Body of pancreas (tissue), 4 donors: ENCODE data around the gene TNFAIP8L1. TPM values are rescaled to one million over a fixed set of nuclear protein-coding genes. Genes with fewer than 3 reads are reported as not detected.

Experiments
- ATAC-seq: fragments of 150-250 bp; one replicate; pipeline ENCODE4 v1.9.1; 2016
- DNase-seq, 4 donors: peaks; one replicate each; pipeline ENCODE4 v3.0.0-alpha.2; 2019
- H3K27ac ChIP-seq, 4 donors: fragments of 200-600 bp; sonication (generic); 1 replicate in 3 of 4; 2 replicates in 1 of 4; pipeline versions ENCODE4 v1.5.1 to v1.6.1; 2016 to 2019; ENCODE audit warnings: mild to moderate bottlenecking in 1 of 4, mixed read lengths in 1 of 4, moderate library complexity in 1 of 4
- H3K27me3 ChIP-seq, 2 donors: fragments of 200-600 bp; sonication (generic); one replicate each; pipeline ENCODE4 v1.6.0; 2016; ENCODE audit warnings: mild to moderate bottlenecking in 1 of 2
- H3K36me3 ChIP-seq, 2 donors: fragments of 200-600 bp; sonication (generic); replicated peaks in 1 of 2; 2 replicates each; pipeline ENCODE4 v1.5.1; 2016; ENCODE audit warnings: low read depth in 2 of 2; ENCODE audit not compliant: insufficient read depth in 1 of 2
- H3K4me1 ChIP-seq: fragments of 200-600 bp; sonication (generic); one replicate; pipeline ENCODE4 v1.6.0; 2016
- H3K4me3 ChIP-seq, 2 donors: fragments of 200-600 bp; sonication (generic); 1 replicate in 1 of 2; 2 replicates in 1 of 2; pipeline ENCODE4 v1.5.1; 2016 to 2019
- H3K9me3 ChIP-seq, 3 donors: fragments of 200-600 bp; sonication (generic); 1 replicate in 2 of 3; 2 replicates in 1 of 3; pipeline ENCODE4 v1.5.1; 2016
- CTCF ChIP-seq, 7 experiments: fragments of 450-650 bp in 4 of 7; fragments of 200-600 bp in 3 of 7; sonication (generic) in 3 of 7; IDR thresholded peaks; one replicate each; pipeline ENCODE4 v1.5.1; 2016 to 2019; ENCODE audit warnings: antibody characterized with exemption in 7 of 7
- POLR2A ChIP-seq, 3 donors: fragments of 450-650 bp; IDR thresholded peaks; one replicate each; pipeline ENCODE4 v1.6.1; 2016; ENCODE audit warnings: antibody characterized with exemption in 3 of 3, mild to moderate bottlenecking in 2 of 3
- WGBS, 2 donors: methylation state at CpG; one replicate each; pipeline ENCODE4 v1.1.5; 2017; 5-methylcytosine and 5-hydroxymethylcytosine counted together
- intact Hi-C: fragments of 100-400 bp; cut with DNase I; formaldehyde crosslinking; loops from one replicate; pipeline ENCODE4 v1.15.1; 2023
- total RNA-seq, 2 donors: library from RNA; depleted of rRNA; stranded (reverse); fragments of >200 nt; gene quantifications; one replicate each; pipeline ENCODE4 v1.1.0, GENCODE V29; 2016

TNFAIP8L1 gene
- total RNA-seq, 2 donors from 2014 or later = 3.4 to 5.3 TPM

GRCh38 chr19:4703671-4704316 lies 64.5 kb downstream of the TNFAIP8L1 start:
- ATAC-seq = no peak

GRCh38 chr19:4704317-4704673 lies 65.0 kb downstream of the TNFAIP8L1 start:
- Histone ChIP-seq H3K9me3 (no peaks in the 10 kb centered on the region), H3K4me3 (no peak overlapping the region), H3K36me3 (peaks cover 0 to 25% of the 10 kb centered on the region in 2 donors), H3K27me3 (no peaks in the 10 kb centered on the region), H3K4me1 (peaks cover 40% of the 10 kb centered on the region), H3K27ac (peak overlapping the region in 1 of 4 donors; percentile 79)
- DNase-seq = no peak
- TF ChIP-seq POLR2A (IDR thresholded peaks at IDR 0.05) (no peak), CTCF (IDR thresholded peaks at IDR 0.05) (no peak)
- 92 to 97% methylated on average over 7 to 9 of the region's 9 CpGs for WGBS, 2 donors
- intact Hi-C loops = no loop called here
- no peak for ATAC-seq

More at GRCh38 chr19:4703671-4704316, 64.5 kb downstream of the TNFAIP8L1 start:
- intact Hi-C loops = no loop called here
- Histone ChIP-seq H3K27ac (no peak overlapping the region), H3K9me3 (no peaks in the 10 kb centered on the region), H3K36me3 (peaks cover 0 to 25% of the 10 kb centered on the region in 2 donors), H3K4me3 (no peak overlapping the region), H3K4me1 (peaks cover 35% of the 10 kb centered on the region), H3K27me3 (no peaks in the 10 kb centered on the region)
- TF ChIP-seq POLR2A (IDR thresholded peaks at IDR 0.05) = no peak
- no peak for TF ChIP-seq CTCF (IDR thresholded peaks at IDR 0.05)
- WGBS, 2 donors = 91 to 92% methylated on average over 21 to 28 of the region's 28 CpGs
- no peak for DNase-seq

Other genes with a start within 250 kb of the TNFAIP8L1 start
- 10 to 100 TPM; 20.4 to 22.6 TPM for gene SH3GL1, start 239.0 kb upstream of the TNFAIP8L1 start, total RNA-seq
- 1 to 10 TPM; 3.4 to 6.3 TPM for gene CHAF1A, start 236.9 kb upstream of the TNFAIP8L1 start, total RNA-seq
- 100 to 1,000 TPM in 1 of 2 donors, 10 to 100 TPM in 1; 64.6 to 107 TPM for gene UBXN6, start 181.7 kb upstream of the TNFAIP8L1 start, total RNA-seq
- 10 to 100 TPM; 24.9 to 33.6 TPM for gene HDGFL2, start 167.2 kb upstream of the TNFAIP8L1 start, total RNA-seq
- gene PLIN4, start 121.0 kb upstream of the TNFAIP8L1 start, total RNA-seq = 100 to 1,000 TPM in 1 of 2 donors, 10 to 100 TPM in 1; 18.9 to 125 TPM
- 100 to 1,000 TPM in 1 of 2 donors, 10 to 100 TPM in 1; 72.9 to 132 TPM for gene PLIN5, start 104.3 kb upstream of the TNFAIP8L1 start, total RNA-seq
- gene LRG1, start 99.5 kb upstream of the TNFAIP8L1 start, total RNA-seq = 10 to 100 TPM in 1 of 2 donors, 1 to 10 TPM in 1; 8.8 to 21.1 TPM
- gene SEMA6B, start 79.8 kb upstream of the TNFAIP8L1 start, total RNA-seq = 10 to 100 TPM in 1 of 2 donors, 1 to 10 TPM in 1; 6.0 to 11.5 TPM
- gene MYDGF, start 30.8 kb downstream of the TNFAIP8L1 start, total RNA-seq = 10 to 100 TPM; 42.5 to 50.1 TPM
- gene DPP9, start 84.3 kb downstream of the TNFAIP8L1 start, total RNA-seq = 100 to 1,000 TPM in 1 of 2 donors, 10 to 100 TPM in 1; 44.6 to 130 TPM
- 10 to 100 TPM in 1 of 2 donors, 1 to 10 TPM in 1; 8.0 to 20.4 TPM for gene FEM1A, start 152.2 kb downstream of the TNFAIP8L1 start, total RNA-seq
- gene TICAM1, start 192.2 kb downstream of the TNFAIP8L1 start, total RNA-seq = 10 to 100 TPM in 1 of 2 donors, 1 to 10 TPM in 1; 5.4 to 12.9 TPM
- gene PLIN3, start 228.2 kb downstream of the TNFAIP8L1 start, total RNA-seq = 10 to 100 TPM; 18.4 to 28.0 TPM